HL-60/S4 (cell line): ENCODE measurements around the gene CDX4.
"Not testable (repeated sequence)": the region's sequence is repeated elsewhere in the genome, so short reads cannot be mapped to it uniquely, and the experiment has no call there.

ENCODE experiments used
- in situ Hi-C: fragments of 300-500 bp; cut with MboI; formaldehyde crosslinking; loops from 2 replicates; pipeline ENCODE4 v1.14.3; 2022; ENCODE audit warnings: low sequenced_read_pairs

The CDX4 gene

GRCh38 chrX:73446831-73447230 lies at the start of gene CDX4:
TSS of gene CDX4 (plus strand) at chrX:73447053. CDS start at chrX:73447254, 201 bp downstream.
- in situ Hi-C loops: no loop called here

- in situ Hi-C loops: no loop called here
Observed at GRCh38 chrX:73398185-73398914, 48.5 kb upstream of the CDX4 start.

GRCh38 chrX:73400136-73400748 lies 46.6 kb upstream of the CDX4 start:
- in situ Hi-C loops: no loop called here

- in situ Hi-C loops: no loop called here
Observed at GRCh38 chrX:73401591-73402266, 45.1 kb upstream of the CDX4 start.

- in situ Hi-C loops: no loop called here
Observed at GRCh38 chrX:73412930-73413329, 33.9 kb upstream of the CDX4 start.

GRCh38 chrX:73447311-73447794 lies 500 bp downstream of the CDX4 start:
- in situ Hi-C loops: no loop called here

GRCh38 chrX:73448379-73448778 lies 1.5 kb downstream of the CDX4 start:
- in situ Hi-C loops: no loop called here

GRCh38 chrX:73455171-73455570 lies 8.3 kb downstream of the CDX4 start:
- in situ Hi-C loops: no loop called here

- in situ Hi-C loops: no loop called here
Observed at GRCh38 chrX:73457306-73457705, 10.5 kb downstream of the CDX4 start.

GRCh38 chrX:73468376-73468775 lies 21.5 kb downstream of the CDX4 start:
- in situ Hi-C loops: no loop called here

- in situ Hi-C loops: no loop called here
Observed at GRCh38 chrX:73478961-73479360, 32.1 kb downstream of the CDX4 start.

GRCh38 chrX:73481521-73481920 lies 34.7 kb downstream of the CDX4 start:
- in situ Hi-C loops: no loop called here

- in situ Hi-C loops: no loop called here
Observed at GRCh38 chrX:73490661-73491060, 43.8 kb downstream of the CDX4 start.

GRCh38 chrX:73492178-73492577 lies 45.3 kb downstream of the CDX4 start:
- in situ Hi-C loops: not testable (repeated sequence)
